ENCODE measurements around the gene TTC12. TPM values are rescaled to one million over a fixed set of nuclear protein-coding genes. Genes with fewer than 3 reads are reported as not detected.

TTC12 gene
- total RNA-seq, 1 donor from 2014 or later: 7.8 TPM

DNA sequence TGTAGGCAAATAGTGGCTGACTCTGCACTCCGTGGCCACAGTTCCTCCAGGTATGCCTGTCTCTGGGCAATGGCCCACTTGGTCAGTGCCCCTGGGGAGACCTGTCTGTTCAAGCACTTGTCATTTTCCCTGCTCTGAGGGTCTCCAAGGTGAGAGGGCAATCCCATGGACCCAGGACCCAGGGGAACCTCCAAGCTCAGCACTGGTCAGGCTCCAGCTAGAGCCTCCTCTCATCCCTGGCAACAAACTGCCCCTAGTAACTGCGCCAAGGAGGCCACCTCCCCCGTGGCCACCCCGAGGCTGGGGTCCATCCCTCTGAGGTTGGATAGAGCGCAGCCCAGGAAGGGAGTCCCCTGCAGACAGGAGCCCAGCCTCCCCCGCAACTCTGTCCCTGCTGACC, 72.5 kb downstream of the TTC12 start:
- H3K4me1 Mint-ChIP-seq (ENCODE audit: low read depth): peaks cover 6% of the 10 kb centered on the region
- H3K36me3 Mint-ChIP-seq (ENCODE audit: low read depth): no peaks in the 10 kb centered on the region
- no peak overlapping the region for H3K27ac Mint-ChIP-seq (ENCODE audit: unreplicated experiment)
- H3K9me3 Mint-ChIP-seq (ENCODE audit: low read depth): no peaks in the 10 kb centered on the region
- DNase-seq (ENCODE audit: low spot score): no peak
- no peak for TF ChIP-seq CTCF (IDR thresholded peaks at IDR 0.05)
- H3K4me3 Mint-ChIP-seq (ENCODE audit: unreplicated experiment): no peak overlapping the region
- peaks cover 3% of the 10 kb centered on the region for H3K27me3 Mint-ChIP-seq (ENCODE audit: low read depth)

DNA sequence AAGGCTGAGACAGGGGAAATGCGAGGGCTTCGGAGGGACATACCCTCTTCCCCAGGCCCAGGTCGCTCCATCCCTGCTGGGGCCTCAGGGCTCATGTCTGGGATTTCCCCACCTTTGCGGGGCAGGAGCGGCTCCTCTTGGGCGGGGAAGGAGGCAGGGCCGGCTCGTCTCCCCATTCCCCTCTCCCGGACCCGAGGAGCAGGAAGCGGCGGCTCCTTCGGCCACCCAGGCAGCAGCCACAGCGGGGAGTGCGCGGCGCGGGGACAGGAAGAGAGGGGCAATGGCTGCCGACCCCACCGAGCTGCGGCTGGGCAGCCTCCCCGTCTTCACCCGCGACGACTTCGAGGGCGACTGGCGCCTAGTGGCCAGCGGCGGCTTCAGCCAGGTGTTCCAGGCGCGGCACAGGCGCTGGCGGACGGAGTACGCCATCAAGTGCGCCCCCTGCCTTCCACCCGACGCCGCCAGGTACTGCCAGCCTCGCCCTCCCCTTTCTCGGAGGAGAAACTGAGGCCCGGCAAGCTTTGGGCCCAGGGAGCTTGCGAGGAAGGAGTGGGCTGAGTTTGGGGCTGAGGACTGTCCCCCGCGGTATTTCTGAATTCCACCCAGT, 73.3 kb downstream of the TTC12 start, which contains the start of gene ANKK1:
Gene ANKK1 (plus strand): TSS at position 175 of the 607 bp plus-strand sequence. CDS start 106 bp downstream, at position 281.
- Mint-ChIP-seq H3K9me3 (ENCODE audit: low read depth) (no peaks in the 10 kb centered on the region), H3K36me3 (ENCODE audit: low read depth) (no peaks in the 10 kb centered on the region), H3K27me3 (ENCODE audit: low read depth) (peaks cover 5% of the 10 kb centered on the region), H3K4me3 (ENCODE audit: unreplicated experiment) (no peak within 1 kb of the TSS), H3K4me1 (ENCODE audit: low read depth) (peaks cover 6% of the 10 kb centered on the region), H3K27ac (ENCODE audit: unreplicated experiment) (no peak within 1 kb of the TSS)
- no peak for DNase-seq (ENCODE audit: low spot score)
- TF ChIP-seq CTCF (IDR thresholded peaks at IDR 0.05): peak; percentile 56

- Mint-ChIP-seq H3K27me3 (ENCODE audit: low read depth) (peaks cover 11% of the 10 kb centered on the region), H3K36me3 (ENCODE audit: low read depth) (no peaks in the 10 kb centered on the region), H3K4me1 (ENCODE audit: low read depth) (peaks cover 6% of the 10 kb centered on the region), H3K4me3 (ENCODE audit: unreplicated experiment) (no peak overlapping the region), H3K27ac (ENCODE audit: unreplicated experiment) (no peak overlapping the region), H3K9me3 (ENCODE audit: low read depth) (no peaks in the 10 kb centered on the region)
- TF ChIP-seq CTCF (IDR thresholded peaks at IDR 0.05): no peak
- DNase-seq (ENCODE audit: low spot score): no peak
Measured at GRCh38 chr11:113389272-113389671, 74.9 kb downstream of the TTC12 start.

DNA sequence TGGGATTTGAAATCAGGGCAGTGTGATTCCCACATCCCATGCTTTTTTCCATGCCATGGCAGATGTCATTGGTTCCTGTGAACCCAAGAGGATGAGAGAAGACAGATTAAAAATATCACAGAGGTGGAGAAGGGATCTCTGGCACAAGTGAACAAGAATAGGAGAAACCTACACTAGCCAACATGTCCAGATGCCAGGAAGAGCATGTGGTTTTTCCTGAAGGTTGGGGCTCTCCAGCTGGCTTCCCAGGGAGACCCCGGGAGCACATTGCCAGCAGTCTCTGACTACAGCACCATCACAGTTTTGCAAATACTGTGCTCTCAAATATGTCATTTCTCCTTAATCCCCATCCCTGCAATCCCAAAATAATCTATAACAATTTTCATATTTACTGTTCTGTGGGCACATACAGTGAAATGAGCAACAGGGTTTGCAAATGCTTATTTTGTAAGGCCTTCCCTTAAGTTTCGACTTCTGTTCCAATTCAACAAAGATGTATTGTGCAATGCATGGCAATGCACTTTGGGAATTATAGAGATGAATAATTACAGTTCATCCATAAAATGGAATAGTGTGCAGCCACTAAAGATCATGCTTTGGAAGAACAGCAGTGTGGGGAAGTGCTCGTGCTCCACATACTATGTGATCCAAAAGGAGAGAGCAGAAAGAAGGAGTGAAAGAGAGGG, 78.0 kb downstream of the TTC12 start:
- peaks cover 11% of the 10 kb centered on the region for H3K27me3 Mint-ChIP-seq (ENCODE audit: low read depth)
- no peaks in the 10 kb centered on the region for H3K36me3 Mint-ChIP-seq (ENCODE audit: low read depth)
- H3K27ac Mint-ChIP-seq (ENCODE audit: unreplicated experiment): no peak overlapping the region
- H3K4me1 Mint-ChIP-seq (ENCODE audit: low read depth): no peaks in the 10 kb centered on the region
- DNase-seq (ENCODE audit: low spot score): no peak
- H3K4me3 Mint-ChIP-seq (ENCODE audit: unreplicated experiment): no peak overlapping the region
- no peaks in the 10 kb centered on the region for H3K9me3 Mint-ChIP-seq (ENCODE audit: low read depth)
- no peak for TF ChIP-seq CTCF (IDR thresholded peaks at IDR 0.05)

- no peak overlapping the region for H3K27ac Mint-ChIP-seq (ENCODE audit: unreplicated experiment)
- H3K4me1 Mint-ChIP-seq (ENCODE audit: low read depth): no peaks in the 10 kb centered on the region
- TF ChIP-seq CTCF (IDR thresholded peaks at IDR 0.05): no peak
- H3K9me3 Mint-ChIP-seq (ENCODE audit: low read depth): no peaks in the 10 kb centered on the region
- no peaks in the 10 kb centered on the region for H3K36me3 Mint-ChIP-seq (ENCODE audit: low read depth)
- DNase-seq (ENCODE audit: low spot score): no peak
- H3K27me3 Mint-ChIP-seq (ENCODE audit: low read depth): peaks cover 11% of the 10 kb centered on the region
- no peak overlapping the region for H3K4me3 Mint-ChIP-seq (ENCODE audit: unreplicated experiment)
Measured at GRCh38 chr11:113393501-113393985, 79.2 kb downstream of the TTC12 start.

All from chondrocyte (in vitro differentiated cells).